ENCODE data around the gene PSMD6.

DNA sequence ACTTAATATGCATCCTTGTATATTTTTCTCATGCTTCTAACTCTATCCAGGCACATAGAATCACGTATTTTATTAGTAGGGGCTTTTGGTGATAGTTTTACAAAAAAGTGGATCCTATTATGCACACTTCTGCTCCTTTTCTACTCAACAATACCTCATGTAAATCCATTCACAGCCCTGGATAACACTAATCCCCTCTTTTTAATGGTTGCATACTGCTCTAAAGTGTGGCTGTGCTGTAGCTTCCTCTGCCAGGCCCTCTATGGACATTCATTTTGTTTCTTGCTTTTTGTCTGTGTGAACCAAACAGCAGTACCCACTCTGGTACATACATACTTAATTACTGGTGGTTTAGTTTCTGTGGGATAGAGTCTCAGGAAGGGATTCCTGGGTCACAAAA, 59.8 kb downstream of the PSMD6 start:
- TF ChIP-seq, protein P1, sequence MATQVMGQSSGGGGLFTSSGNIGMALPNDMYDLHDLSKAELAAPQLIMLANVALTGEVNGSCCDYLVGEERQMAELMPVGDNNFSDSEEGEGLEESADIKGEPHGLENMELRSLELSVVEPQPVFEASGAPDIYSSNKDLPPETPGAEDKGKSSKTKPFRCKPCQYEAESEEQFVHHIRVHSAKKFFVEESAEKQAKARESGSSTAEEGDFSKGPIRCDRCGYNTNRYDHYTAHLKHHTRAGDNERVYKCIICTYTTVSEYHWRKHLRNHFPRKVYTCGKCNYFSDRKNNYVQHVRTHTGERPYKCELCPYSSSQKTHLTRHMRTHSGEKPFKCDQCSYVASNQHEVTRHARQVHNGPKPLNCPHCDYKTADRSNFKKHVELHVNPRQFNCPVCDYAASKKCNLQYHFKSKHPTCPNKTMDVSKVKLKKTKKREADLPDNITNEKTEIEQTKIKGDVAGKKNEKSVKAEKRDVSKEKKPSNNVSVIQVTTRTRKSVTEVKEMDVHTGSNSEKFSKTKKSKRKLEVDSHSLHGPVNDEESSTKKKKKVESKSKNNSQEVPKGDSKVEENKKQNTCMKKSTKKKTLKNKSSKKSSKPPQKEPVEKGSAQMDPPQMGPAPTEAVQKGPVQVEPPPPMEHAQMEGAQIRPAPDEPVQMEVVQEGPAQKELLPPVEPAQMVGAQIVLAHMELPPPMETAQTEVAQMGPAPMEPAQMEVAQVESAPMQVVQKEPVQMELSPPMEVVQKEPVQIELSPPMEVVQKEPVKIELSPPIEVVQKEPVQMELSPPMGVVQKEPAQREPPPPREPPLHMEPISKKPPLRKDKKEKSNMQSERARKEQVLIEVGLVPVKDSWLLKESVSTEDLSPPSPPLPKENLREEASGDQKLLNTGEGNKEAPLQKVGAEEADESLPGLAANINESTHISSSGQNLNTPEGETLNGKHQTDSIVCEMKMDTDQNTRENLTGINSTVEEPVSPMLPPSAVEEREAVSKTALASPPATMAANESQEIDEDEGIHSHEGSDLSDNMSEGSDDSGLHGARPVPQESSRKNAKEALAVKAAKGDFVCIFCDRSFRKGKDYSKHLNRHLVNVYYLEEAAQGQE (IDR thresholded peaks at IDR 0.05; ENCODE audit: insufficient replicate concordance, low read depth), result no peak
- TF ChIP-seq, protein P2, sequence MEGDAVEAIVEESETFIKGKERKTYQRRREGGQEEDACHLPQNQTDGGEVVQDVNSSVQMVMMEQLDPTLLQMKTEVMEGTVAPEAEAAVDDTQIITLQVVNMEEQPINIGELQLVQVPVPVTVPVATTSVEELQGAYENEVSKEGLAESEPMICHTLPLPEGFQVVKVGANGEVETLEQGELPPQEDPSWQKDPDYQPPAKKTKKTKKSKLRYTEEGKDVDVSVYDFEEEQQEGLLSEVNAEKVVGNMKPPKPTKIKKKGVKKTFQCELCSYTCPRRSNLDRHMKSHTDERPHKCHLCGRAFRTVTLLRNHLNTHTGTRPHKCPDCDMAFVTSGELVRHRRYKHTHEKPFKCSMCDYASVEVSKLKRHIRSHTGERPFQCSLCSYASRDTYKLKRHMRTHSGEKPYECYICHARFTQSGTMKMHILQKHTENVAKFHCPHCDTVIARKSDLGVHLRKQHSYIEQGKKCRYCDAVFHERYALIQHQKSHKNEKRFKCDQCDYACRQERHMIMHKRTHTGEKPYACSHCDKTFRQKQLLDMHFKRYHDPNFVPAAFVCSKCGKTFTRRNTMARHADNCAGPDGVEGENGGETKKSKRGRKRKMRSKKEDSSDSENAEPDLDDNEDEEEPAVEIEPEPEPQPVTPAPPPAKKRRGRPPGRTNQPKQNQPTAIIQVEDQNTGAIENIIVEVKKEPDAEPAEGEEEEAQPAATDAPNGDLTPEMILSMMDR (IDR thresholded peaks at IDR 0.05; ENCODE audit: insufficient read depth, low read length), result no peak
